H1 (cell line): ENCODE data around the gene SLC35G2. TPM values are rescaled to one million over a fixed set of nuclear protein-coding genes. Genes with fewer than 3 reads are reported as not detected.

Experiments
- E2F6 ChIP-seq: IDR thresholded peaks from 2 replicates; pipeline ENCODE4 v1.6.1; 2012; ENCODE audit warnings: inconsistent platforms
- FOSL1 ChIP-seq: IDR thresholded peaks from 2 replicates; pipeline ENCODE4 v1.6.1; 2011; ENCODE audit warnings: mild to moderate bottlenecking, low read depth, low read length, moderate library complexity; ENCODE audit not compliant: insufficient read depth
- HDAC6 ChIP-seq: IDR thresholded peaks from one replicate; pipeline ENCODE4 v1.7.1; 2012; ENCODE audit warnings: low read depth, mild to moderate bottlenecking, inconsistent platforms, low read length, moderate library complexity
- JUN ChIP-seq: IDR thresholded peaks from 2 replicates; pipeline ENCODE4 v1.6.1; 2011; ENCODE audit warnings: low read depth, mild to moderate bottlenecking, improper control_type of control experiment, low read length
- SP4 ChIP-seq: IDR thresholded peaks from 2 replicates; pipeline ENCODE4 v1.6.1; 2012; ENCODE audit warnings: low read length, inconsistent platforms
- polyA plus RNA-seq, 7 experiments: library from polyadenylated mRNA; depleted of rRNA in 3 of 7; stranded (reverse) in 5 of 7; unstranded in 2 of 7; fragments of >200 nt in 5 of 7; fragments of 200-250 nt in 2 of 7; gene quantifications; 1 replicate in 5 of 7; 2 replicates in 1 of 7; 4 replicates in 1 of 7; pipeline versions ENCODE4 v1.2.1 to v1.2.3, GENCODE V29; 2011 to 2013; ENCODE audit warnings: missing spikeins in 2 of 7, mixed read lengths in 2 of 7
- total RNA-seq: library from RNA; stranded (reverse); fragmentation: NEBNext Ultra II Directional; extraction: Animal tissue kit (Norgen Biotek cat#: 25700); gene quantifications from 2 replicates; pipeline ENCODE4 v1.2.1, GENCODE V29; 2021

The SLC35G2 gene
- total and polyA plus RNA-seq, 2 of the 8 experiments (the other 6 are each of a cell fraction or from before 2014, with no cell fraction given), result 5.2 to 6.4 TPM

GRCh38 chr3:136804141-136804540 is 14.8 kb upstream of the SLC35G2 start (continued):
- TF ChIP-seq FOSL1 (no peak), JUN (no peak), E2F6 (no peak), HDAC6 (no peak), SP4 (no peak)
